SK-N-SH treated with all-trans-retinoic acid at 6 μM for 48 hours (cell line): Measurements from ENCODE around the gene PHIP.

ENCODE experiments used
- ARNTL ChIP-seq: fragments of 450-650 bp; formaldehyde crosslinking; IDR thresholded peaks from 2 replicates; pipeline ENCODE4 v1.5.0; 2020; ENCODE audit warnings: low read depth, mild to moderate bottlenecking, moderate library complexity, borderline replicate concordance
- CREB5 ChIP-seq: fragments of 250-450 bp; sonication (Bioruptor Pico); IDR thresholded peaks from 2 replicates; pipeline ENCODE4 v1.5.1; 2020; ENCODE audit warnings: low read depth, mild to moderate bottlenecking, moderate library complexity
- ESRRG ChIP-seq: fragments of 250-450 bp; sonication (Bioruptor Pico); IDR thresholded peaks from 2 replicates; pipeline ENCODE4 v1.6.1; 2021; ENCODE audit warnings: mild to moderate bottlenecking
- ISL1 ChIP-seq: fragments of 250-450 bp; sonication (Bioruptor Pico); IDR thresholded peaks from 2 replicates; pipeline ENCODE4 v2.1.2; 2022; ENCODE audit warnings: mild to moderate bottlenecking, moderate library complexity
- RARB ChIP-seq: fragments of 250-450 bp; sonication (Bioruptor Pico); IDR thresholded peaks from 2 replicates; pipeline ENCODE4 v1.8.0; 2021; ENCODE audit warnings: mild to moderate bottlenecking, moderate library complexity
- TCF4 ChIP-seq: fragments of 250-450 bp; sonication (Bioruptor Pico); IDR thresholded peaks from 2 replicates; pipeline ENCODE4 v1.8.0; 2021; ENCODE audit warnings: mild to moderate bottlenecking, moderate library complexity, borderline replicate concordance
- ZC3H10 ChIP-seq: fragments of 250-450 bp; sonication (Bioruptor Pico); IDR thresholded peaks from 2 replicates; pipeline ENCODE4 v1.5.1; 2021; ENCODE audit warnings: mild to moderate bottlenecking, moderate library complexity
- ZFP30 ChIP-seq: fragments of 450-650 bp; formaldehyde crosslinking; IDR thresholded peaks from 2 replicates; pipeline ENCODE4 v1.5.0; 2022; ENCODE audit warnings: mild to moderate bottlenecking, moderate library complexity
- ZNF70 ChIP-seq: fragments of 450-650 bp; formaldehyde crosslinking; IDR thresholded peaks from 2 replicates; pipeline ENCODE4 v1.5.0; 2020; ENCODE audit warnings: mild to moderate bottlenecking, moderate library complexity
- TF ChIP-seq, protein P1 (sequence below): fragments of 250-450 bp; sonication (Bioruptor Pico); IDR thresholded peaks from 2 replicates; pipeline ENCODE4 v1.5.1; 2021; ENCODE audit warnings: mild to moderate bottlenecking, moderate library complexity
- TF ChIP-seq, protein P2 (sequence below): fragments of 250-450 bp; sonication (Bioruptor Pico); IDR thresholded peaks from 2 replicates; pipeline ENCODE4 v1.8.0; 2020; ENCODE audit warnings: mild to moderate bottlenecking, moderate library complexity, borderline replicate concordance

DNA sequence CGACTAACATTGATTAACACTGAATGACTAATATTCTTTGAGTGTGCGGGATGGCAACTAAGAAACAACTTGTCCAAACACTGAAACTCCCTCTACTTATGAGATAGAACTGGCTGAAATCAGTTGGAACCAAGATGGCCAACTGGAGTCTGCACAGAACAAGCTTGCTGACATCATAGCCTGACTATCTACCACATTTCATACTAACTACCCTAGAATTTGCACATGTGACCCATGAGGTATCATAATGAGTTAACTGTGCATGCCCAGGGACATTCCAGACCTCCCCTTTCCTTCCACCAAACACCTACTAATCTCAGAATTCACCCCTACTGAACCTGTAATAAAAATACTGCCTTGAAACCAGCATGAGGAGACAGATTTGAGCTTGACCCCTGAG is 43.2 kb downstream of the PHIP start:
- TF ChIP-seq ZFP30 (CRISPR knock-in tag) (no peak), ZC3H10 (no peak), ESRRG (CRISPR knock-in tag) (no peak), ISL1 (CRISPR knock-in tag) (no peak), ARNTL (no peak), CREB5 (CRISPR knock-in tag) (no peak), ZNF70 (no peak), RARB (no peak), TCF4 (no peak)
- TF ChIP-seq, protein P1, sequence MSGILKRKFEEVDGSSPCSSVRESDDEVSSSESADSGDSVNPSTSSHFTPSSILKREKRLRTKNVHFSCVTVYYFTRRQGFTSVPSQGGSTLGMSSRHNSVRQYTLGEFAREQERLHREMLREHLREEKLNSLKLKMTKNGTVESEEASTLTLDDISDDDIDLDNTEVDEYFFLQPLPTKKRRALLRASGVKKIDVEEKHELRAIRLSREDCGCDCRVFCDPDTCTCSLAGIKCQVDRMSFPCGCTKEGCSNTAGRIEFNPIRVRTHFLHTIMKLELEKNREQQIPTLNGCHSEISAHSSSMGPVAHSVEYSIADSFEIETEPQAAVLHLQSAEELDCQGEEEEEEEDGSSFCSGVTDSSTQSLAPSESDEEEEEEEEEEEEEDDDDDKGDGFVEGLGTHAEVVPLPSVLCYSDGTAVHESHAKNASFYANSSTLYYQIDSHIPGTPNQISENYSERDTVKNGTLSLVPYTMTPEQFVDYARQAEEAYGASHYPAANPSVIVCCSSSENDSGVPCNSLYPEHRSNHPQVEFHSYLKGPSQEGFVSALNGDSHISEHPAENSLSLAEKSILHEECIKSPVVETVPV (CRISPR knock-in tag): no peak
- TF ChIP-seq, protein P2, sequence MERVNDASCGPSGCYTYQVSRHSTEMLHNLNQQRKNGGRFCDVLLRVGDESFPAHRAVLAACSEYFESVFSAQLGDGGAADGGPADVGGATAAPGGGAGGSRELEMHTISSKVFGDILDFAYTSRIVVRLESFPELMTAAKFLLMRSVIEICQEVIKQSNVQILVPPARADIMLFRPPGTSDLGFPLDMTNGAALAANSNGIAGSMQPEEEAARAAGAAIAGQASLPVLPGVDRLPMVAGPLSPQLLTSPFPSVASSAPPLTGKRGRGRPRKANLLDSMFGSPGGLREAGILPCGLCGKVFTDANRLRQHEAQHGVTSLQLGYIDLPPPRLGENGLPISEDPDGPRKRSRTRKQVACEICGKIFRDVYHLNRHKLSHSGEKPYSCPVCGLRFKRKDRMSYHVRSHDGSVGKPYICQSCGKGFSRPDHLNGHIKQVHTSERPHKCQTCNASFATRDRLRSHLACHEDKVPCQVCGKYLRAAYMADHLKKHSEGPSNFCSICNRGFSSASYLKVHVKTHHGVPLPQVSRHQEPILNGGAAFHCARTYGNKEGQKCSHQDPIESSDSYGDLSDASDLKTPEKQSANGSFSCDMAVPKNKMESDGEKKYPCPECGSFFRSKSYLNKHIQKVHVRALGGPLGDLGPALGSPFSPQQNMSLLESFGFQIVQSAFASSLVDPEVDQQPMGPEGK (CRISPR knock-in tag): no peak
